RWPE2 (cell line): ENCODE results near the gene TMPRSS9.

Experiments
- ATAC-seq: fragments of 200-7000 bp; cut with Tn5 transposase; 3 replicates; pipeline ENCODE4 v1.9.1; 2021; ENCODE audit warnings: low read depth
- DNase-seq: peaks from one replicate; pipeline ENCODE4 v3.0.0-alpha.2; 2020; ENCODE audit warnings: low spot score
- H3K27ac ChIP-seq: fragments of 450-650 bp; 2 replicates; pipeline ENCODE4 v1.5.1; 2017; ENCODE audit warnings: mild to moderate bottlenecking; ENCODE audit not compliant: poor library complexity, severe bottlenecking
- H3K27me3 ChIP-seq: fragments of 250-450 bp; sonication (Bioruptor Pico); 2 replicates; pipeline ENCODE4 v1.5.1; 2021; ENCODE audit warnings: mild to moderate bottlenecking, moderate library complexity; ENCODE audit not compliant: insufficient read depth, poor library complexity, severe bottlenecking
- H3K36me3 ChIP-seq: fragments of 250-450 bp; sonication (Bioruptor Pico); 2 replicates; pipeline ENCODE4 v1.5.1; 2020; ENCODE audit warnings: low read depth, mild to moderate bottlenecking, moderate library complexity
- H3K4me1 ChIP-seq: fragments of 250-450 bp; sonication (Bioruptor Pico); 2 replicates; pipeline ENCODE4 v1.5.1; 2021; ENCODE audit warnings: mild to moderate bottlenecking, moderate library complexity; ENCODE audit not compliant: insufficient read depth, poor library complexity, severe bottlenecking
- H3K4me3 ChIP-seq: fragments of 250-450 bp; sonication (Bioruptor Pico); 2 replicates; pipeline ENCODE4 v1.5.1; 2021; ENCODE audit warnings: mild to moderate bottlenecking, moderate library complexity; ENCODE audit not compliant: severe bottlenecking
- H3K9me3 ChIP-seq: fragments of 250-450 bp; sonication (Bioruptor Pico); 2 replicates; pipeline ENCODE4 v1.5.1; 2021; ENCODE audit warnings: mild to moderate bottlenecking, moderate library complexity; ENCODE audit not compliant: severe bottlenecking
- CTCF ChIP-seq: fragments of 450-650 bp; IDR thresholded peaks from one replicate; pipeline ENCODE4 v1.5.1; 2017; ENCODE audit warnings: mild to moderate bottlenecking, moderate library complexity; ENCODE audit not compliant: poor library complexity, severe bottlenecking

The TMPRSS9 gene

GRCh38 chr19:2365201-2365970 lies 5.3 kb downstream of the TMPRSS9 start:
- TF ChIP-seq CTCF: no peak
- H3K36me3 ChIP-seq: no peaks in the 10 kb centered on the region
- H3K27ac ChIP-seq: no peak overlapping the region
- ATAC-seq: no peak
- H3K27me3 ChIP-seq: peaks cover 14% of the 10 kb centered on the region
- no peak for DNase-seq
- H3K4me1 ChIP-seq: no peaks in the 10 kb centered on the region
- no peaks in the 10 kb centered on the region for H3K9me3 ChIP-seq
- H3K4me3 ChIP-seq: no peak overlapping the region

GRCh38 chr19:2371656-2372055 lies 11.6 kb downstream of the TMPRSS9 start:
- Histone ChIP-seq H3K4me3 (no peak overlapping the region), H3K4me1 (no peaks in the 10 kb centered on the region), H3K27me3 (no peaks in the 10 kb centered on the region), H3K36me3 (no peaks in the 10 kb centered on the region), H3K9me3 (no peaks in the 10 kb centered on the region), H3K27ac (no peak overlapping the region)
- no peak for DNase-seq
- ATAC-seq: no peak
- TF ChIP-seq CTCF: no peak

GRCh38 chr19:2372076-2372612 lies 12.1 kb downstream of the TMPRSS9 start:
- no peak for ATAC-seq
- Histone ChIP-seq H3K27ac (no peak overlapping the region), H3K4me1 (no peaks in the 10 kb centered on the region), H3K36me3 (no peaks in the 10 kb centered on the region), H3K4me3 (no peak overlapping the region), H3K27me3 (no peaks in the 10 kb centered on the region), H3K9me3 (no peaks in the 10 kb centered on the region)
- no peak for DNase-seq
- TF ChIP-seq CTCF: no peak

GRCh38 chr19:2374808-2375207 lies 14.7 kb downstream of the TMPRSS9 start:
- ATAC-seq (no peak), DNase-seq (no peak)
- no peak overlapping the region for H3K4me3 ChIP-seq
- H3K36me3 ChIP-seq: no peaks in the 10 kb centered on the region
- H3K27me3 ChIP-seq: no peaks in the 10 kb centered on the region
- no peaks in the 10 kb centered on the region for H3K9me3 ChIP-seq
- H3K27ac ChIP-seq: no peak overlapping the region
- TF ChIP-seq CTCF: no peak
- H3K4me1 ChIP-seq: no peaks in the 10 kb centered on the region

GRCh38 chr19:2375353-2376121 lies 15.5 kb downstream of the TMPRSS9 start:
- Histone ChIP-seq H3K27ac (no peak overlapping the region), H3K4me3 (no peak overlapping the region)
- no peak for ATAC-seq

More at GRCh38 chr19:2375353-2376121, 15.5 kb downstream of the TMPRSS9 start:
- no peaks in the 10 kb centered on the region for H3K36me3 ChIP-seq
- no peak for TF ChIP-seq CTCF
- H3K4me1 ChIP-seq: no peaks in the 10 kb centered on the region
- H3K9me3 ChIP-seq: no peaks in the 10 kb centered on the region
- no peaks in the 10 kb centered on the region for H3K27me3 ChIP-seq
- no peak for DNase-seq
